COLO668 (cell line): ENCODE data around the gene BEGAIN.

ENCODE experiments used
- DNase-seq: peaks from one replicate; lab custom pipeline; 2025; ENCODE audit not compliant: unreplicated experiment; lab: John Stamatoyannopoulos, UW

BEGAIN gene

DNA sequence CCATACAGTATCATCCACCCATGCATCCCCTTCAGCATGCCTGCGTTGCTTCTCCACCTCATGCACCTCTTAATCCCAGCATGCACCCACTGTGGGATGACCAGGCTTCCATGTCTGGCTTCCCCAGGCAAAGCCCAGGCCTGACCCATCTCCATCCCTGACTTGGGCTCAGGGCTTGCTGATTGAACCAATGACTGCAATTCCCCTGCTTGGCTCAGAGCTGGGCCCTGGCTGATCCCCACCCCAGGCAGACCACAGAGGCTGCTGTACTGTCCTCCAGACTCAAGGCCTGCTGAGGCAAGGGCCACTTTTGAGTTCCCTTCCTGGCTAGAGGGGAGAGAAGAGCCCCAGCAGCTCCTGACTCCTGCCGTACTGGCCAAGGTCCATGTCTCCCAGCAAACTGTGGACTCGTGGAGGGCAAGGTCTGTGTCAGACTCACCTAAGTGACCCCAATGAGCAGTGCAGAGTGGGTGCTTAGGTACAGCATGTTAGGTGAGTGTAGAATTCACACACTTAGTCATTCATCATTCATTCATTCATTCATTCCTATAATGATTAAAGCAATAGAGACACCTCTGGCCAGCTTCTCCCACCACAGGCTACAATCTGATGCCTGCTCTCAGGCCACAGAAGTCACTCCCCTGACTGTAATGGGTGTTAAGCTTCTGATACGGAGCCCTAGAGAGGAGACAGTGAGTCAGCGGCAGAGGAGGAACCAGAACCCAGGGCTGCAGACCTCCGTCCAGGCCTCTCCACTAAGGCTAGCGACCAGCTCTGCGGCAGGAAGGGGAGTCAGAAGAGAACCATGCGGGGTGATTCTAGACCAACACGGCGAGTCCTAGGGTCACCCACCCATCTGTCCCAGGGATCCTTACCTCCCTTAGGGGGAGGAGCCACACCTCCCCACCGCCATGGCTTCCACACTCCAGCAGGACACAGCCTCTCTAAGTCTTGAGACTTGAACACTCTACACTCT is 2.9 kb downstream of the BEGAIN start:
- DNase-seq, result no peak

DNA sequence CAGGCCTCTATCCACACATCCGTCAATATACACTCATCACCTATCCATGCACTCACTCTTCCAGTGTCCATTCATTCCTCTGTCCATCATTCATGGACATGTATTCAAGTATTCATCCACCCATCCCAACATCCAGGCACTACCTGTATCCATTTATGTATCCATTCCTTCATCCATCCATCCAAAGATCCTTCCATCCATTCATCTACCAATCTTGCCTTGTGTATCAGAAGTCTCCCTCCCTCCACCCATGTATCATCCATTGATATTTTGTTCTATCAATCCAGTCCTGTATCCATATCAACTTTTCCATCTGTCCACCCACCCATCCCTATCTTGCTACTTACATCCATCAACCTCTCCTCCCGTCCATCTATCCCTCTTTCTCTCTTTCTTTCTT is 4.0 kb downstream of the BEGAIN start:
- no peak for DNase-seq

DNA sequence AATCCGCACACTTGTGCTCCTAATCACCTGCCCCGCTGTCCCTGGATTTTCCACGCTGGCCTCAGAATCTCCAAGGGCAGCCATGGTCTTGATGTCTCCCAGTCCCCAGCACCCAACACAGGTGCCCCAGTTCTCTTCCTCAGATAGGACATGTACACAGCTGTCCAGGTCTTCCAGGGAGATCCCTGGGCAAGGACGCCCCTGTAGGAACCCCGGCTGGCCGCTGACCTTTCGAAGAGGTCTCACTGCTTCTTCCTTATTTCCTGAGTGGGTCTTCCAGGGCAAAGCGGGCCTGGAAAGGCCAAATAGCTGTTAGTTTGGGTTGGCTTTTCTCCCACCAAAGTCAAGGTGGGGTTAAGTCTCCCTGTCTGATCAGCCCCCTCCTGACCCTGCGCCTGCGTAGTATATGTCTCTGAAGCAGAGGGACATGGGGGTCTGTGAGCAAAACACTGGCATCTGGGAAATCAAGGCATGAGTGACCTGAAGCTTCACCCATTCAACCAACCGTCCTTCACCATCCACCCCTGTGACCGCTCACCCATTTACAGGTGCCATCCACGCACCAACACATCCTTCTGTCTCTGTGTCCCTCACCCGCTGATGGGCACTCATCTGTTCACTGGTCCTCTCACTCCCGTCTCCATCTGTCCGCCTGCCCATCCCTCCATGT is 4.6 kb downstream of the BEGAIN start:
- DNase-seq, result no peak

DNA sequence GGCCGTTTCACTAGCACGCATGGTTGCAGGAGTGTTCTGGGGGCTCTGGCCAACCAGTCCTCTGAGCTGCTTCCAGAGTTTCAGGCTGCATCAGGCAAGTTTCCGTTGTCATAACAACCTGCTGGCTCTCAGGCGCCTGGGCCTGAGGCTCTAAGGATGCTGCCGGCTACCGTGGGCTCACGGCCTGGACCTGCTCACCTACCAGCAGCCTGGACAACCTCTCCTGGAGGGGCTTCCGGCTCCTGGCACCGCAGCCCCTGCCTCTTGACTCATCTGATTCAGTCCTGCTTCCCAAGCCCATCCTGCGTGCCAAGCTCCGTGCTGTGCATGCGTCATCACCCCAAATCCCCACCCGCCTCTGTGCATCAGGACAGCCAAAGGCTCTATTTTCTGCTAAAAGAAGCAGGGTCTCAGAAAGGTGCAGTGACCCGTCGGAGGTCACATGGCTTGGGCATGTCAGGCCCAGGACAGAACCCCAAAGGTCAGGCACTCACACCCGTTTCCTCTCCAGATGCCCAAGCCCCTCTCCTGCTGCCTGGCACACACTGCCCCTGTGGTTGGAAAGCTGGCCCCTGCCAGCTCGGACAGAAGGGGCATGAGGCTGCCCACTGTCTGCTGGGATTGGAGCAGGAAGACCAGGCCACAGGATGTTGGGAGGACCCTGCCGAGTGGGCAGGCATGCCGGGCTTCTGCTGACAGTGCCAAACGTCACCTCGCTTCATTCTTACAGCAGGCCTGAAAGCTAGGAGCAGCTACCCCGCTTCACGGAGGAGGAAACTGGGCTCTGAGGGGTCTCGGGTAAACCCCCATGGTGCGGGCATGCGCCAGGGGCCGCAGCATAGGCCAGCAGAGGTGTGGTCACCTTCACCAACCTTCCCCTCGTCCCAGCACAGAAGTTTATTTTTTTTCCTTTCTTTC is 5.7 kb downstream of the BEGAIN start:
- DNase-seq, result no peak

GRCh38 chr14:100580316-100581227 is 6.6 kb downstream of the BEGAIN start:
- DNase-seq, result no peak

- no peak for DNase-seq
These were observed 8.7 kb downstream of the BEGAIN start for GRCh38 chr14:100578552-100578951.

DNA sequence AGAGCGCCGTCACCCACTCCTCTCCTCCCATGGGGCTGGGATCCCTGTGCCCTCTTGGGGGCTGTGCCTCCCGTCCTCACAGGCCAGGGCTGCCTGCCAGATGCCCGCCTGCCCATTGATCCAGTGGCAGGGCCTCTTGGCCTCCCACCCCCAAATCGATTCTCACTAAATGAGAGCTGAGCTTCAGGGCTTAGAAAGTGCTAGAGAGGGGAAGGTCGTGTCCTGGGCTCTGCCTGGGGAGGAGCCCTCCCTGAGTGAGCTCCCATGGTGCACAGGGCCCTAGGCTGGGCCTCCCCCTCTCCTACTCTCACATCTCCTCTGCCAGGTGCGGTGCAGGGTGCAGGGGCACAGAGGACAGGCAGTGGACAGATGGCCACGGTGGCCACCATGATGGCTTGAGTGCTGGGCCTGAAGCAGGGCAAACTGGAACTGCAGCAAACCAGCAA is 9.2 kb downstream of the BEGAIN start:
- DNase-seq, result no peak

- DNase-seq, result no peak
These were observed 9.8 kb downstream of the BEGAIN start for GRCh38 chr14:100577321-100577985.

GRCh38 chr14:100576091-100577085 is 10.8 kb downstream of the BEGAIN start:
- no peak for DNase-seq

GRCh38 chr14:100575266-100575995 is 11.8 kb downstream of the BEGAIN start:
- DNase-seq, result no peak

DNA sequence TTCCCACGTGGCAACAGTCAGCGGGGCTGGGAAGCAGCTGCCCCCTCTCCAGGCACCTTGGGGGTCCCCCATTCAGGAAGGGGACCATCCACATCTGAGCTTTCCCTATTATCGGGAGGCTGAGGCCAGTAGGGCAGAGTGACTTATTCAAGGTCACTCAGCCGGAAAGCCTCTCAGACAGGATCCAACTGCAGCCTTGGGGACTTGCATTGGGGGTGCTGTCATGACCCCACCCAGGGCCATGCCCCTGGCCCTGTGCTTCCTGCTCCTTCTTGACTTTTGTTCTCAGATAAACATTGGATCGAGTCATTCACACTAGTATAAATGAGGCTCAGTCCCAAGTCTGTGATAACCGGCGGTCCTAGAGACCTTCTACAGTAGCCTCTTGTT is 12.6 kb downstream of the BEGAIN start:
- no peak for DNase-seq

DNA sequence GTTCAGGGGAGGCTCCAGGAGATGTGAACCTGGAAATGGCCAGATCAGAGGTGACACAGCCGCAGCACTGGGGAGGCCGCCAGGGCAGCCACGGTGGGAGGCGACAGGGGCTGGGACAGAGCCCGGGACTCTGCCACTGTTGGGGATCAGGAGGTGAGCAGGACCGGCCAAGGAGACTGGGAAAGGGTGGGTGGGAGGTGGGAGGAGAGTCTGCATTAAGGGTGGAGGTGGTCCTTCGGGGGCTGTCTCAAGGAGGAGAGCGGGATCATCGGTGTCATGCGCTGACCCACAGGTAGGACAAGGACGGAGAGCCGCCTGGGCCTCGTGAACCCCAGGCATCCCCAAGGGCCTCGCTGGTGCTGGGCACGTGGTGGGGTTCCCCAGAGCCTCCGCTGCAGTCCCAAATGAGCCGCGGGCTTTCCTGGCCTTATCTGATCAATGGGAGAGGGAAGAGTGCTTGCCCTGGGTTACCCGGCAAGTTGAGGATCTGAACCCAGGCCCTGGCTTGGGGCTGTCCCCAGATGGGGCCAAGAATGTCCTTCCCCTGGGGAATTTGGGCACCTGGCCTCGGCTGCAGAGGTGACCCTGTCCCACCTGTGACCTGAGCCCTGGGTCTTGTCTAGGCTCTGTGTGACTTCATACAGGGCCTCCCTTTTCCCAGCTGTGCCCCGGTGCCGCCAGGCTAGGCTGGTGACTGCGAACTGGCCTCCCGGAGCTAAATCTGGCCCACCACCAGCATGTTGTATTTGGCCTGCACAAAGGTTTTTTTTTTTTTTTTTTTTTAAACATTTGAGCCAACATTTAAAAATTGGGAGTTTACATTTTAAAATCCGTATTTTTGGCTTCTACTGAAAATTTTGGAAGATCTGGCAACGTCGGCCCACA is 13.2 kb downstream of the BEGAIN start:
- DNase-seq, result no peak

DNA sequence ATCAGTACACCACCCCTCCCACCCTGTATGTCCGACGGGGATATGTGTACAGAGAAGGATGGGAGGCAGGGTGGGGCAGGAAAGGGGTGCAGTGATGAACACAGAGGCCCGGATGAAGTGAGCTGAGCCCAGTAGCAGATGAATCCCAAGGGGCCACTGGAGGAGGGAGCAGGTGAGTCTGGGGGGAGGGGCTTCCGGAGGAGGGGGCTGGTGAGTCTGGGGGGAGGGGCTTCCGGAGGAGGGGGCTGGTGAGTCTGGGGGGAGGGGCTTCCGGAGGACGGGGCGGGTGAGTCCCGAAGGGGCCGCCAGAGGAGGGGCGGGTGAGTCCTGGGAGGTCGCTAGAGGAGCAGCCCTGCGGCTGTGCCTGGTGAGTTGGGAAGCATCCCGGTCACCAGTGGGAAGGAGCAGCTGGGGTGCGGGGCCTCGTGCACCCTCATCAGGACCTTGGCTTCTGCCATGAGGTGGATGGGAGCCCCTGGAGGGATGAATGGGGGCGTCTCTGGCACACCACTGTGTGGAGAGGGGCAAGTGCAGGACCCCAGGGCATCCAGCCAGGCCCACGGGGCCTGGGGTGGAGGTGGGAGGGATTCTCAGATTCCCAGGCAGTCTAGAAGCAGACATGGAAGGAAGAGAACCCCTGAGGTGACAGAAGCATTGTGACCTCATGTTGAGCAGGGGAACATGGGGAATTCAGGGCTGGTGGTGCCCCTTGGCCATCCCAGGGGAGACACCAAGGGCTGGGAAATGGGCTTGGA is 14.0 kb downstream of the BEGAIN start:
- no peak for DNase-seq

DNA sequence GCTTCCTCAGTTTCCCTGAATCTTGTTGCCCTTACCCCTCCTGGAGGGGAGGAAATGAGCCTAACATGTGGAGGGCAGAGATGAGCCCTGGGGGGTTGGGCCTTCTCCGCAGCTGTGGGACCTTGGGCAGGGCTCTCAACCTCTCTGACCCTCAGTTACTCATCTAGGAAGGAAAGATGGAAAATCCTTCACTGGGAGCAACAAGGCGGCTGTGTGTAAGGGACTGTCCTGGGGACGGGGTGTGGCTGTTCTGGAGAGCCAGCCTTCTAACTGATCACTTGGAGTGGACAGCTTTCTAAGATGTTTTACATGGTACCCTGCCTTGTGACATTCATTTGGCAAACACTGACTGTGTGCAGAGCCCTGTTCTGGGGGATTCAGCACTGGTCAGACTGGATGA is 14.7 kb downstream of the BEGAIN start:
- DNase-seq, result no peak

GRCh38 chr14:100571837-100572236 is 15.4 kb downstream of the BEGAIN start:
- no peak for DNase-seq
